HG03342 (cell line): ENCODE measurements around the gene PSG3.
"Not testable (repeated sequence)": the region's sequence is repeated elsewhere in the genome, so short reads cannot be mapped to it uniquely, and the experiment has no call there.

Experiments used
- ATAC-seq: cut with Tn5 transposase; IDR thresholded peaks from one replicate; pipeline ENCODE4 v1.9.1; 2021; ENCODE audit warnings: mild to moderate bottlenecking, moderate library complexity; ENCODE audit not compliant: unreplicated experiment

PSG3 gene

DNA sequence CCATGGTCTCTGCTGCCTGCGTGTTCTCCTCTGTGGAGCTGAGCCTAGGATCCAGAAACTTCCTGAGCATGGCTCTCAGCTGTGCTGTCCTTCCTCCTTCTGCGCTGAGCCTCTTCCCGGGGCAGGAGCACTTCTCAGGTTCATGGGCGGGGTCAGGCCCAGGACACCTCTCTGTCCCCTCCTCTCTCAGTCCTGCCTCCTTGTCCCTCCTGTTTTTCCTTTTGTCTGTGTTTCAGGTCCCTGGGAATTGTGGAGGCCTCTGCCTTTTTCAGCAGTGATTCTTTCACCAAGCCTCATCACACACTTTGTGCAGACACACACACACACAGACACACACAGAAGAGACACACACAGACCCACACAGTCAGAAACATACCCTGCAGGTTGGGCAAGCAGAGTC, at the start of gene PSG3:
Gene PSG3 (minus strand): TSS at position 101 of the 400 bp plus-strand sequence. CDS start 97 bp downstream, at position 4.
- not testable (repeated sequence) for ATAC-seq

DNA sequence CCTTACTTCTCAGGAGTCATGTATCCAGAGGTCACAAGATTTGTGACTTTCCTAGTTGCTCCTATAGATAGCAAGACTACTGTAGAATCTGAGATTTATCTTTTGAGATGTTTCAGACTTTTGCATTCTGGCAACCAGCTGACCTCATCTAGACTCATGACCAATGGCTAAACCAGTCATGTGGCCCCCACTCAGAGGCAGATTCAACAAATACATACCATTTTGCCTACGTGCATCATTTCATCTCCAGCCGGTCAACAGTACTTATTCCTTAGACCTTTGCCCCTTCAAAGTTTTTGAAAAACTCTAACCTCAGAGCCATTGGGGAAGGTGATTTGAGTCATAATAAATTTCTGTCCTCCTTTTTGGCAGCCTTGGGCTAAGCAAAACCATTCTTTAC, 48.5 kb upstream of the PSG3 start:
- not testable (repeated sequence) for ATAC-seq

DNA sequence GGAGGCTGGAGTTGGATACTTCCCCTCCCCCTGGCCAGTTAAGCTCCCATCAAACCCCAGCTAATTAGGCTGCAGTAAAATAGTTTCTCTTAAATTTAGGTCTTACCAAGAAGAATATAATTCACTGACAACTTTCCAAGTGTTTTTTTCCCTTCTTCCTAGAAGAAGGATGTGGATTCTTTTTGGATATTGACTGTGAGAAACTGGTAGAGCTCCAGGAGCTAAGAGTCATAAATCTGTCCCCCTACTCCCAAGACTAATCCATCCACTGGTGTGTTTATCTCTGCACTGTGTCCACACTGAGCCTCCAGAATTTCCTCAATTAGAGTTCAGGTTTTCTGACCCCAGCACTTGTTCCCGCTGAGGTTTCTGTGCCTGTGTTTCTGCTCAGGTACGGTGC, 47.5 kb upstream of the PSG3 start:
- ATAC-seq, result not testable (repeated sequence)

DNA sequence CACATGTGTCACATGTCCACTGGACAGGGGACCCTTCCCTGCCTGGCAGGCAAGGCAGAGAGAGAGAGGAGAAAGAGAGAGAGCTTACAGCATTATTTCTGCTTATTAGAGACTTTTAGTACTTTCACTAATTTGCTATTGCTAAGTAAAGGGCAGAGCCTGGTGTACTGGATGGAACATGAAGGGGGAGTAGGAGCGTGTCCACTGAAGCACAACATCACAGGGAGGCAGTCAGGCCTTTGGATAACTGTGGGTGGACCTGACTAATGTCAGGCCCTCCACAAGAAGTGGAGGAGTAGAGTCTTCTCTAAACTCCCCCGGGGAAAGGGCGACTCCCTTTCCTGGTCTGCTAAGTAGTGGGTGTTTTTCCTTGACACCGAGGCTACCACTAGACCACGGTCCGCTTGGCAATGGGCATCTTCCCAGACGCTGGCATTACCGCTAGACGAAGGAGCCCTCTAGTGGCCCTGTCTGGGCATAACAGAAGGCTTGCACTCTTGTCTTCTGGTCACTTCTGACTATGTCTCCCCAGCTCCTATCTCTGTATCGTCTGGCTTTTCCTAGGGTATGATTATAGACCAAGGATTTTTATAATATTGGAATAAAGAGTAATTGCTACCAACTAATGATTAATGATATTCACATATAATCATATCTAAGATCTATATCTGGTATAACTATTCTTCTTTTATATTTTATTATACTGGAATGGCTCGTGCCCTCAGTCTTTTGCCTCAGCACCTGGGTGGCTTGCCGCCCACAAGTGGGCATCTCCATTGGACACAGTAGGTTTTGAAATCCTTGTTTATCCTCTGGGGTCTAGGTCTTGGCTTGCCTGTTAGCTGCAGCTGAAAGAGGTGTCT, 36.7 kb upstream of the PSG3 start:
- ATAC-seq, result not testable (repeated sequence)

DNA sequence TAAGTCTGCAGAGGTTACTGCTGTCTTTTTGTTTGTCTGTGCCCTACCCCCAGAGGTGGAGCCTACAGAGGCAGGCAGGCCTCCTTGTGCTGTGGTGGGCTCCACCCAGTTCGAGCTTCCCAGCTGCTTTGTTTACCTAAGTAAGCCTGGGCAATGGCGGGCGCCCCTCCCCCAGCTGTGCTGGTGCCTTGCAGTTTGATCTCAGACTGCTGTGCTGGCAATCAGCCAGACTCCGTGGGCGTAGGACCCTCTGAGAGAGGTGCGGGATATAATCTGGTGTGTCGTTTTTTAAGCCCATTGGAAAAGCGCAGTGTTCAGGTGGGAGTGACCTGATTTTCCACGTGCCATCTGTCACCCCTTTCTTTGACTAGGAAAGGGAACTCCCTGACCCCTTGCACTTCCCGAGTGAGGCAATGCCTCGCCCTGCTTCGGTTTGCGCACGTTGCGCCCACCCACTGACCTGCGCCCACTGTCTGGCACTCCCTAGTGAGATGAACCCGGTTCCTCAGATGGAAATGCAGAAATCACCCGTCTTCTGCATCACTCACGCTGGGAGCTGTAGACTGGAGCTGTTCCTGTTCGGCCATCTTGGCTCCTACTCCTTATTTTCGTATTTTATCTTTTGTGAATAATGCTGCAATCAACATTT, 34.4 kb upstream of the PSG3 start:
- not testable (repeated sequence) for ATAC-seq

DNA sequence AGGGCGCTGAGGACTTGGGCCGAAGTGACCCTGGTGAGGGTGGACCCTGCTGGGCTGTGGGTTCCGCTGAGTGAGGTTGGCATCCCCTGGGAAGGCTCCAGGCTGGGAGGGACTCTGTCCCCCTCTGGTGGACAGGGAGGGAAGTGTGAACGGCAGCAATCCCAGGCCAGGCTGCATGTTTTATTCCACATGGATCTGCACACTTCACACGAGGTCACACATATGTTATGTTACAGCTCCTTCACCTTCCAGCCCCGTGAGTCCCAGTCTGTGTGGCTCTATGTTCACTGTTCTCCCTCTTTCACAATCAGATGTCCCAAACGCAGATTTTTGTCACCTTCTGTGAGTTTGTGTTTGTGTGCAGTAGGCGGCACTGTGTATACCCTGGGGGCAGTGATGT, 27.0 kb upstream of the PSG3 start:
- ATAC-seq, result not testable (repeated sequence)

DNA sequence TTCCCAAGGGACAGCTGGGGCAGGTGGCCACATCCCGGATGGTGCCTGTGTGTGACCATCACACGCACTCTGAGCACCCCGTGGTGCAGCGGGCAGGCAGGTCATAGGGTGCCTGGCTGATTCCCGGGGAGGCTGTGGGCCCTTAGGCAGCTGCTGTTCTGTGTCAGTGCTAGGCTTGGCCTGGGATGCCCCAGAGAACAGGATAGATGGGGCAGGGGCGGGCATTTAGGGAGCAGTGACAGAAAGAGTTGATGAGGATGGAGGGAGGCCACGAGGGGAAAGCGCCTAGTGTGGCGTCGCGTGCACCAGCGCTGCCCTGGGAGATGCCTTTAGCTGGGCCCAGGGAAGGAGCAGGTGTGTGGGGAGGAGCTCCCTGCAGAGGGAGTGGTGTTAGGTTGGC, 26.6 kb upstream of the PSG3 start:
- ATAC-seq, result not testable (repeated sequence)

DNA sequence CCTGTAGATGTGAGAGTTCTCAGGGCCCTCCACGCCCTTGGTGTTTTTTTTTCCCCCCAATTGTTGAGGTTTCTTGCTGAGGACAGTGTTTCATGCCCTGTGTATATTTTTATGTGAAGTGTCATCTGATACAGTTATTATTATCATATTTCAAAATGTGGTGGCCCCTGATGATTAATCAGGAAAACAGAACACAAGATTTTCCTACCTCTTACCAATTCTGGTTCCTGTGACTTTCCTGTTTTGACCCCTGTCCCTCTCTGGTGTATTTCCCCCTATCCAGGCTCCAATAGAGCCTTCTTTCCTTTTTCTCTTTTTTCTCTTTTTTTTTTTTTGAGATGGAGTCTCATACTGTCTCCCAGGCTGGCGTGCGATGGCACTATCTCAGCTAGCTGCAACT, 24.6 kb upstream of the PSG3 start:
- ATAC-seq, result no peak

DNA sequence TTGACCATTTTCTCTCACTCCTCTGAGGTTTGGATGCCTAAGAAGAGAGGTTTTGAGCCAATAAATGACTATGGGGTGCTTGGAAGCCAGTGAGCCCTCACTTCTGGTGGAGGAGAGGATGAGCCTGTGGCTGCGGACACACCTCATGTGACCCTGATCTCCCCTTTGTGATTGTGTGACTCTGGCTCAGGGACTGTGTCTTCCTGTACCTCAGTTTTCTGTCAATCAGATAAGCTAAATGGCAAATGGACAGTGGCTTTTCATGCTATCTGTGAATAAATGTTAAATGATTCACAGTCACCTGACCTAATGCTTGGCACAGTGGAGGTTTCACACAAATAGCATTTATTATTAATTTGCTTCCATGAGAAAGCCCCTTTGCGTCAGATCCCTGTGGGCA, 22.5 kb upstream of the PSG3 start:
- ATAC-seq, result no peak

DNA sequence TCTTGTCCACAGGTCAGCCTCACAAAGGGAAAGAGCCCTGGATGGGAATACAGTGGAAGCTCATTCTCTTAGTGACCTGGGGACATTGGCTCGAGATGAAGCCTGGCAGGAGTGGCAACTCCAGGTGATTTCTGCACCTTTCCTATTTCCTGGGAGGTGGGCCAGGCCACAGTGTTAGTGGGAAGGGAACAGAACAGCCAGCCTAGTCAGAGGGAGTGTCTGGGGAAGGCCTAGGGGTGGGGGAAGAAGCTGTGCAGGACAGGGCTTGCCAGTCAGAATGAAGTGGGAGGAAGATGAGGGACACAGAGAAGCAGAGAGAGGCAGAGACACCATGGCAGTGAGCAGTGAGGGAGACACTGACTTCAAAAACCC, 21.6 kb upstream of the PSG3 start:
- ATAC-seq, result not testable (repeated sequence)

DNA sequence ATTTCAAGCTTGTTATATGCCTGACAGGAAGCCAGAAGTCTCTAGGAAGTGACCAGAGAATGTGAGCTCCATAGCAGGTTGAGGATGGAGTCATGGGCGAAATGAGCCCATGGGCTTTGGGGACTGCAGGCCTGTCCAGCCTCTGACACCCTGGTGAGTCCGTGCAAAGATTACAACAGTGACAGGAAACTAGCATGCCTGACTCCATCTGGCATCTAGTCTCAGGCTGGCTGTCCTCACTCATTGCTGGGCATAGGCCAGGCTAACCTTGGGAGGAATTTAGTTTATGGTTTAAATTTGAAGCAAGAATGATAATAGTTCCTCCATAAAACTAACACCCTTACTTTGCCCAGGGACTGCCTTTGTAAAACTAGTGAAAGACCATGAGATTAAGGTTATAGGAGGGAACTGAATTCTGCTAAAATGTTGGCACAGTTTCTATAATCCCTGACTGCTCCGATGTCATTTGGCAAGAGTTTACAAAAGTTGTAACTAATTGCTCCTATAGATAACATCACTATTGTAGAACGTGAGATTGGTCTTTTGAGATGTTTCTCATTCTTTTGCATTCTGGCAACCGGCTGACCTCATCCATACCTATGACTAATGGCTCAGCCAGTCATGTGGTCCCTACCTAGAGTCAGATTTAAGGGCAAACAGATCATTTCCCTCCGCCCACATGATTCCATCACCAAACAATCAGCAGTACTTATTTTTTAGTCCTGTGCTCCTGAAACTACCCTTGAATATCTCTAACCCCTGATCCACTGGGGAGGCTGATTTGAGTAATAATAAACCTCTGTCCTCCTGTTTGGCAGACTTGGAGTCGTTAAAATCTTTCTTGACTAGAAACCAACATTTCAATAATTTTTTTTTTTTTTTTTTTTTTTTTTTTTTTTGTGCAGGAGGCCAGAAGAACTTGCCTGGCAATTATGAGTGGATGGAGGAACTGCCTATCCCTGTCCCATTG, 21.0 kb upstream of the PSG3 start:
- ATAC-seq, result not testable (repeated sequence)

DNA sequence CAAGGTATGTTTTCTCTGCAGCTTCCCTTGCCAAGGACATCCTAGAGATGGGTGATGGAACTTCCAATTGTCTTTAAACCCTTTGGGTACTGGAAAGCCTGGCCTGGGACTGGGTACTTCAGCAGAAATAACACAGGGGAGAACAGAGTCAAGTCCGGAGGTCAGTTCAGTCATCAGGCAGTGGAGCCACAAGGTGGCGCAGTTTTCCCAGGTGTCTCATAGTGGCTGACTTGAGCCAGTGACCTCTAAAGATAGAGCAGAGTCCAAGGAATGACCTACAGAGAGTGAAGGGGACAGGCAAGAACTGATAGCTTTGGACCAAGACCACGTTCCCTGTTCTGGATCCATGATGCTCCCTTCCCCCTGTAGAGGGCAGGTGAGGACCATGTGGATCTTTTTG, 18.4 kb upstream of the PSG3 start:
- not testable (repeated sequence) for ATAC-seq

DNA sequence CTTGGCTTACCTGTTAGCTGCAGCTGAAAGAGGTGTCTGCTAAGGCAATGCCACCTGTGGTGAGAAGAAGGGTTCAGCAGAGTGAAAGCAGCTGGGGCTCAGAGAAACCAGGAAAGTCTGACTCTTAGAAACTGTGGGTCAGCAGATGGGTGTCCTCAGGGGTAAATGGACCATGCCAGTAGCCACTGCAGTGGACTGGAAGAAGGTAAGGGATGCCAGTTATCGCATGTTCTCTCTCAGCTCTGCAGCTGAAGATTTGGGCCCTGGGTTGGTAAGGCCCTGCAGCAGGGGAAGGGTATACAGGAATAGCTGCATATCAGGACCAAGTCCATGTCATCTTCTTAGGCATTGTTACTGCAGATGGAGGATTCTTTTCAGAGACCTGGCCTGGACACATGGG, 12.0 kb upstream of the PSG3 start:
- ATAC-seq, result not testable (repeated sequence)

DNA sequence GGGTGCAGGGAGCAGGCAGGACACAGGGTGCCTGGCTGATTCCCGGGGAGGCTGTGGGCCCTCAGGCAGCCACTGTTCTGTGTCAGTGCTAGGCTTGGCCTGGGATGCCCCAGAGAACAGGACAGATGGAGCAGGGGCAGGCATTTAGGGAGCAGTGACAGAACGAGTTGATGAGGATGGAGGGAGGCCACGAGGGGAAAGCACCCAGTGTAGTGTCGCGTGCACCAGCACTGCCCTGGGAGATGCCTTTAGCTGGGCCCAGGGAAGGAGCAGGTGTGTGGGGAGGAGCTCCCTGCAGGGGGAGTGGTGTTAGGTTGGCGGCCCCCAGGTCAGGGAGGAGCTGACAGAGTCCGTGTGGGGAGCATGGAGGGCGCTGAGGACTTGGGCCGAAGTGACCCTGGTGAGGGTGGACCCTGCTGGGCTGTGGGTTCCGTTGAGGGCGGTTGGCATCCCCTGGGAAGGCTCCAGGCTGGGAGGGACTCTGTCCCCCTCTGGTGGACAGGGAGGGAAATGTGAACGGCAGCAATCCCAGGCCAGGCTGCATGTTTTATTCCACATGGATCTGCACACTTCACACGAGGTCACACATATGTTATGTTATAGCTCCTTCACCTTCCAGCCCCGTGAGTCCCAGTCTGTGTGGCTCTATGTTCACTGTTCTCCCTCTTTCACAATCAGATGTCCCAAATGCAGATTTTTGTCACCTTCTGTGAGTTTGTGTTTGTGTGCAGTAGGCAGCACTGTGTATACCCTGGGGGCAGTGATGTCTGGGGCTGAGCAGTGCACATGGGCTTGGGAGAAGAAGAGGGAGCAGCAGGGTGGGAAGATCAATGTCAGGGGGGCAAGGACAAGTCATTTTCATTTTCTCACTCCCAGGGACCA, 1.7 kb upstream of the PSG3 start:
- not testable (repeated sequence) for ATAC-seq

DNA sequence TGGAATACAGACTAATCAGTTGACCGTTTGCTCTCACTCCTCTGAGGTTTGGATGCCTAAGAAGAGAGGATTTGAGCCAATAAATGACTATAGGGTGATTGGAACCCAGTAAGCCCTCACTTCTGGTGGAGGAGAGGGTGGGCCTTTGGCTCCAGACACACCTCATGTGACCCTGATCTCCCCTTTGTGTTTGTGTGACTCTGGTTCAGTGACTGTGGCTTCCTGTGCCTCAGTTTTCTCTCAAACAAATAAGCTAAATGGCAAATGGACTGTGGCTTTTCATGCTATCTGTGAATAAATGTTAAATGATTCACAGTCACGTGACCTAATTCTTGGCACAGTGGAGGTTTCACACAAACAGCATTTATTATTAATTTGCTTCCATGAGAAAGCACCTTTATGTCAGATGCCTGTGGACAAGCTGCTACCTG, 2.7 kb downstream of the PSG3 start:
- not testable (repeated sequence) for ATAC-seq

DNA sequence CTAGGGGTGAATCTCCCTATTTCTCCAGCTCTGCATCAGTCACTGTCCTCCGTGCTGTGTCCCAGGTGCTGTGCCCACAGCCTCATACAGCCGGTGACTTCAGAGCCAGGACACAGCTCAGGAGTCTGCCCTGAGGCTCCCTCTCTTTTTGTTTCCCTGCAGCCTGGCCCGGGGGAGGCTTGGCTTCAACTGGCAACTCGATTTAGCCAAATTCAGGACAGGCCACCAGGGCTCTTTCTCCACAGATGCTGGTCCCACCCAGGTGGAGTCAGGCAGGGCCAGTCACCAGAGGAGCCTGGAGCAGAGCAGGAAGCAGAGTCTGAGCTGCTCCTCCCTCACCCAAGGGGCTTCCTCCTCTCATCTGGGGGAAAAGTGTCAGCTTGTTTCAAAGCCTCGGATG, 11.9 kb downstream of the PSG3 start:
- ATAC-seq, result not testable (repeated sequence)

DNA sequence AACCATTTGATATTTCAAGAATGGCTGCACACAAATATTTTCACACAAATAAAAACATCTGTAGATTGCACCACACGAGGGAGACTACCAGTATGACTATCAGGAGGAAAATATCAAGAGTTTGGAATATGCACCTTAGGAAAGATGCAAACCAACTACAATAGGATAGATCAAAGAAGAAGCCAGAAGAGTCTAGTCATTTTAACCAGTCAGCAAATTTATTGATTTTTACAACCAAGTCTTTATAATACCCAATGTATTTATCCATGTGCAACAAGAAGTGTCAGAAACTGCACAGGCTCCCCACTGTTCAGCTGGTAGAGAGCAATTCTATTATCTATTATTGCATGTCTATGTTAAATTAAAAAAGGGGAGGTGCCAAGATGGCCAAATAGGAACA, 26.3 kb downstream of the PSG3 start:
- not testable (repeated sequence) for ATAC-seq

DNA sequence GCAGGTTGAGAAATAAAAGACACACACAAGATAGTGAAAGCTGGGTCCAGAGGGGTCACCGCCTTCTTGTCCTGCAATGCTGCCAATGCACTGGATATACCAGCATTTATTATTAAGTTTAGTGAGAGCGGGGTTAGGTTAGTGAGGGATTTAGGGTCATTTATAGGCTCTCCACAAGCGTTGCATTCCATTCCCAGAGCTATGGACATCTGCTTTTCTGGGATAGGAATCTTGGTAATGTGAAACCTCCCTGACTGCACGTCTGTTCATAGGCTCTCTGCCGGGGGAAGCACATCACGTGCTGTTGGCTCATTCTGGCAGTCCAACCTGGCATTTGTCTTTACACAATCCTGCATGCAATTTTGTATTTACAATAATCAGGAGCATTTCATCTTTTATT, 27.5 kb downstream of the PSG3 start:
- not testable (repeated sequence) for ATAC-seq

DNA sequence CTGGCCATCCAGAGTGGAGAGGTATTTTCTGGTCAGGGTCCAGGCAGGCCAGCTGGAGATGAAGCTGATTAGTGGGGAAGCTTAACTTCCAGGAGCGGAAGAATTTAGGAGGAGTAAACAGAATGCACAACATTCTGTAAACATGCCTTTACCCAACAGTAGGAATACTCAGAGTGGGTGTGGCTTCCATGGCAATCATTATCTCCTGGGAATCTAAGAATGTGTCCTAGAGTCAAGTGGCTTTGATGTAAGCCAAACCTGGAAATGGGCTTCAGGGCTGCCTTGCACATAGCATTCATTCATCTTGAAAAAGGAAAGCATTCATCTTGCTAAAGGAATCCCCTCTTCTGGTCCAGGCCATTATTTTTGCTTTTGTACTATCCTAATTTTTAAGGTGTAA, 29.3 kb downstream of the PSG3 start:
- not testable (repeated sequence) for ATAC-seq

DNA sequence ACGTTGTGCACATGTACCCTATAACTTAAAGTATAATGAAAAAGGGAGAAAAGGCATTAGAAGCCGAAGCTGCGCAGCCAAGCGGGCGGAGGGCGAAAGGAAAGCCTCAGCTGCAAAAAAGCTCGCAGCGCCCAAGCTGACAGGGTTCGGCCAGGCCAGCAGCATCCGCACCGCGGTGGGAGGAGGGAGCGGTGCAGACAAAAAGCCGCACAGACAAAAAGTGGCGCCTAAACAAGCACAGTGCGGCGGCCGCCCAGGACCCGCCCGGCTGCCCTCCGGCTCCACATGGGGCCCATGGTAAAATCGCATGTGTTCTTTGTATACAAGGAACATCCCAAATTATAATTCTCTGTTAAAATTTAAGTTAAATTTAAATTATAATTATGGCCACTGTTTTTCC, 42.4 kb downstream of the PSG3 start:
- no peak for ATAC-seq
